ENCODE measurements around the gene SCN4A. TPM values are rescaled to one million over a fixed set of nuclear protein-coding genes. Genes with fewer than 3 reads are reported as not detected.
"Not testable (repeated sequence)": the region's sequence is repeated elsewhere in the genome, so short reads cannot be mapped to it uniquely, and the experiment has no call there.

The SCN4A gene
- polyA plus RNA-seq, 2 of the 4 experiments (the other 2 are of a cell fraction): 0.03 to 0.06 TPM

DNA sequence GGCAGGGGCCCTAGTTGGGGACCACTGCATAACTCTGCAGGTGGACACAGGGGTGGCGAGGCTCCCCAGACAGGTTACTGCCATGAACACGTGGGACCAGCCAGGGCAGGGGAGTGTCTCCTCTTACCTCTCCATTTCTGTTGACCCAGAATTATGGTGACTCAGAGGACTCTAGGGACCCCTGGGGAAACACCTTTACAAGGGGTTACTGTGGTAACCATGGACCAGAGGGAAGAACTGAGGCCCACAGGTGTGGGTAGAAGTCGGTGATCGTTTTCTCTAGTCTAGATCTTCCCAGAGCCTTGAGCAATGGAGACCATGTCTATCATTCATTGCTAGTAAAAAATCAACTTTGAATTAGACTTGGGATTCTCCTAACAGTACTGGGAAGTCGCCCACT lies 51.9 kb downstream of the SCN4A start:
- 59% methylated on average over 5 of the region's 5 CpGs for WGBS (ENCODE audit: missing lambda C conversion rate)
- H3K4me3 ChIP-seq; H3K4me2 ChIP-seq; DNase-seq (ENCODE audit: low read depth in 1 of 2, low spot score in 1 of 2); H3K27ac ChIP-seq; H3K9me3 ChIP-seq; H3K4me1 ChIP-seq; ATAC-seq; FAIRE-seq; POLR2A ChIA-PET: not testable (repeated sequence)
- CTCF ChIA-PET: interaction anchor here (1.1 to 16.7 kb wide), 15 partner anchors 10 to 218 kb away, joined by 3 to 386 read pairs (median 27); partner anchors contain the start of genes CD79B, CSHL1, ERN1 and ICAM2

DNA sequence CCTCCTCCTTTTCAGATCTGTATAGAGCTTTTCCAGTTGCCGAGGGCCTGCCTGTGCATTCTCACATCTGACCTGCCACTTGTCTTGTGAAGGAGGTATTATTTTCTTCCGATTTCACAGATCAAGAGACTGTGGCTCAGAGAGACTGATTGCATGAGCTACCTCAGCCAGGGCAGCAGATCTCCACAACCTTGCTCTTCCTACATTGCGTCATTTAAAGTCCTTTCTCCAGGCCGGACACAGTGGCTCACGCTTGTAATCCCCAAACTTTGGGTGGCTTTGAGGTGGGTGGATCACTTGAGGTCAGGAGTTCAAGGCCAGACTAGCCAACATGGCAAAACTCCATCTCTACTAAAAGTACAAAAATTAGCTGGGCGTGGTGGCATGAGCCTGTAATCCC lies 52.7 kb downstream of the SCN4A start:
- H3K9me3 ChIP-seq, H3K4me1 ChIP-seq, ATAC-seq, H3K4me2 ChIP-seq, FAIRE-seq, H3K27ac ChIP-seq, H3K4me3 ChIP-seq: not testable (repeated sequence)
- ChIA-PET POLR2A (interaction anchor here (1.1 kb wide), 1 partner anchor 30 kb away, joined by 4 read pairs; no protein-coding TSS in a partner anchor), CTCF (interaction anchor here (0.7 to 16.7 kb wide), 50 partner anchors 9 to 509 kb away, joined by 3 to 386 read pairs (median 6); partner anchors contain the start of genes CD79B, CSHL1, ERN1 and ICAM2)
- 76% methylated on average over 6 of the region's 6 CpGs for WGBS (ENCODE audit: missing lambda C conversion rate)
- DNase-seq (ENCODE audit: low read depth in 1 of 2, low spot score in 1 of 2): peak in 1 of 2 experiments; percentile 2

DNA sequence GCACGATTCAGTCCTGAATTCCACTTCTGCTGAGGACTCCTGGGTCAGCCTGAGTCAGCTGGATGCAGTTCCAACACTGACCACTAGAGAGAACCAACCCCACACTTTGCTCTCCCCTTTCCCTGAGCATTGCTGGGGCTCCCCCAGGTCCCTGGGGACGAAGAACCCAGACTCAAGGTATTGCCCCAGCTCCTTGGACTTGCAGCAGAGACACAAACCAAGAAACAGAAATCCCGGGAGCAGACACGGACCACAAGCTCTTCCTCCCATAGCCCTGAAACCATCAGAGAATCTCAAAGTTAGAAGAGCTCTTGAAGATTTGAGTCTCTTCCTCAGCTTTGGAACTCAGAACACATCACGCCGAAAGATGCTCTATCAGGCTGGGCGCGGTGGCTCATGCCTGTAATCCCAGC lies 53.4 kb downstream of the SCN4A start:
- no peaks in the 10 kb centered on the region for H3K9me3 ChIP-seq
- ChIA-PET CTCF (interaction anchor here (0.7 to 16.7 kb wide), 67 partner anchors 8 to 510 kb away, joined by 3 to 386 read pairs (median 5); partner anchors contain the start of genes CD79B, CSHL1, ERN1 and ICAM2), POLR2A (interaction anchor here (0.6 to 1.9 kb wide), 5 partner anchors 31 to 227 kb away, joined by 3 to 10 read pairs (median 4); no protein-coding TSS in a partner anchor)
- ATAC-seq: peak; percentile 83 to 97
- no peak for FAIRE-seq
- H3K27ac ChIP-seq: no peak overlapping the region
- H3K4me2 ChIP-seq: 0 out of 3 replicates have a peak overlapping the region, but pooled peaks have one; percentile 0
- no peak overlapping the region for H3K4me3 ChIP-seq
- DNase-seq (ENCODE audit: low read depth in 1 of 2, low spot score in 1 of 2): peak; percentile 67 to 92
- TF ChIP-seq SMC3 (IDR thresholded peaks at IDR 0.05) (peak; percentile 83), FOSB (CRISPR knock-in tag; IDR thresholded peaks at IDR 0.05) (no peak), HOXB5 (CRISPR knock-in tag; IDR thresholded peaks at IDR 0.05) (no peak), RAD21 (conservative IDR thresholded peaks at IDR 0.05 in 1 of 2, IDR thresholded peaks at IDR 0.05 in 1 of 2) (peak; percentile 91 to 95), MAFK (IDR thresholded peaks at IDR 0.05; ENCODE audit: partially characterized antibody) (peak; percentile 44), EHF (CRISPR knock-in tag; IDR thresholded peaks at IDR 0.05) (no peak), SREBF2 (IDR thresholded peaks at IDR 0.05) (no peak), CBX2 (IDR thresholded peaks at IDR 0.05; ENCODE audit: borderline replicate concordance, low read depth) (no peak), JUN (IDR thresholded peaks at IDR 0.05) (no peak)
- TF ChIP-seq, protein P1, sequence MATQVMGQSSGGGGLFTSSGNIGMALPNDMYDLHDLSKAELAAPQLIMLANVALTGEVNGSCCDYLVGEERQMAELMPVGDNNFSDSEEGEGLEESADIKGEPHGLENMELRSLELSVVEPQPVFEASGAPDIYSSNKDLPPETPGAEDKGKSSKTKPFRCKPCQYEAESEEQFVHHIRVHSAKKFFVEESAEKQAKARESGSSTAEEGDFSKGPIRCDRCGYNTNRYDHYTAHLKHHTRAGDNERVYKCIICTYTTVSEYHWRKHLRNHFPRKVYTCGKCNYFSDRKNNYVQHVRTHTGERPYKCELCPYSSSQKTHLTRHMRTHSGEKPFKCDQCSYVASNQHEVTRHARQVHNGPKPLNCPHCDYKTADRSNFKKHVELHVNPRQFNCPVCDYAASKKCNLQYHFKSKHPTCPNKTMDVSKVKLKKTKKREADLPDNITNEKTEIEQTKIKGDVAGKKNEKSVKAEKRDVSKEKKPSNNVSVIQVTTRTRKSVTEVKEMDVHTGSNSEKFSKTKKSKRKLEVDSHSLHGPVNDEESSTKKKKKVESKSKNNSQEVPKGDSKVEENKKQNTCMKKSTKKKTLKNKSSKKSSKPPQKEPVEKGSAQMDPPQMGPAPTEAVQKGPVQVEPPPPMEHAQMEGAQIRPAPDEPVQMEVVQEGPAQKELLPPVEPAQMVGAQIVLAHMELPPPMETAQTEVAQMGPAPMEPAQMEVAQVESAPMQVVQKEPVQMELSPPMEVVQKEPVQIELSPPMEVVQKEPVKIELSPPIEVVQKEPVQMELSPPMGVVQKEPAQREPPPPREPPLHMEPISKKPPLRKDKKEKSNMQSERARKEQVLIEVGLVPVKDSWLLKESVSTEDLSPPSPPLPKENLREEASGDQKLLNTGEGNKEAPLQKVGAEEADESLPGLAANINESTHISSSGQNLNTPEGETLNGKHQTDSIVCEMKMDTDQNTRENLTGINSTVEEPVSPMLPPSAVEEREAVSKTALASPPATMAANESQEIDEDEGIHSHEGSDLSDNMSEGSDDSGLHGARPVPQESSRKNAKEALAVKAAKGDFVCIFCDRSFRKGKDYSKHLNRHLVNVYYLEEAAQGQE (IDR thresholded peaks at IDR 0.05): no peak
- TF ChIP-seq, protein P2, sequence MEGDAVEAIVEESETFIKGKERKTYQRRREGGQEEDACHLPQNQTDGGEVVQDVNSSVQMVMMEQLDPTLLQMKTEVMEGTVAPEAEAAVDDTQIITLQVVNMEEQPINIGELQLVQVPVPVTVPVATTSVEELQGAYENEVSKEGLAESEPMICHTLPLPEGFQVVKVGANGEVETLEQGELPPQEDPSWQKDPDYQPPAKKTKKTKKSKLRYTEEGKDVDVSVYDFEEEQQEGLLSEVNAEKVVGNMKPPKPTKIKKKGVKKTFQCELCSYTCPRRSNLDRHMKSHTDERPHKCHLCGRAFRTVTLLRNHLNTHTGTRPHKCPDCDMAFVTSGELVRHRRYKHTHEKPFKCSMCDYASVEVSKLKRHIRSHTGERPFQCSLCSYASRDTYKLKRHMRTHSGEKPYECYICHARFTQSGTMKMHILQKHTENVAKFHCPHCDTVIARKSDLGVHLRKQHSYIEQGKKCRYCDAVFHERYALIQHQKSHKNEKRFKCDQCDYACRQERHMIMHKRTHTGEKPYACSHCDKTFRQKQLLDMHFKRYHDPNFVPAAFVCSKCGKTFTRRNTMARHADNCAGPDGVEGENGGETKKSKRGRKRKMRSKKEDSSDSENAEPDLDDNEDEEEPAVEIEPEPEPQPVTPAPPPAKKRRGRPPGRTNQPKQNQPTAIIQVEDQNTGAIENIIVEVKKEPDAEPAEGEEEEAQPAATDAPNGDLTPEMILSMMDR (IDR thresholded peaks at IDR 0.05): peak; percentile 90
- no peaks in the 10 kb centered on the region; the same call in 2 of the 3 replicates for H3K4me1 ChIP-seq
- WGBS (ENCODE audit: missing lambda C conversion rate): 24% methylated on average over 8 of the region's 8 CpGs

DNA sequence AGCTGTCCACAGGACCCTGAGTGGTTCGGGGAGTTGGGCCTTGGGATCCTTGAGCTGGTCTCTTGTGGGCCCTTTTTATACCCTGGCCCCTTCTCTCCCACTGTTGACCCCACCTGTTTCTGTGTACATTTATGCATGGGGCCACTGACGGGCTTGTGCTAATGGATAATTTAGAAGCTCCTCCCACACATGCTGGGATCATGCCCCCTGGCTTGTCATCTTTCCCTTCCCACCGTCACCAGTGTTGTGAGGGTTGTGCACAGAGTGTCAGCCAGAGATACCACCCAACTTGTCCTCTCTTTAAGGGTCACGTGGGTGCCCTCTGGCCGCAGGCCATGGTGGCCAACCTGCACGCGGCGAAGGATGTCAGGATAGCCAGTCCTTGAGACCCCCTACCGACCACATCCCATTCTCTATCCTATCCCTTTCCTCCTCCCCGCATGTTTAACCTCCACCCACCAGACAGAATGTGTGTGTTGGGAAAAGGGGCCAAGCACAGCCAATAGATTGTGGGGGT lies 53.9 kb downstream of the SCN4A start, which contains the start of gene GH1:
GH1 (minus strand) TSS at position 51 of the 517 bp plus-strand sequence. CDS start 63 bp downstream, outside the sequence.
- ChIA-PET CTCF (interaction anchor here (0.7 to 16.7 kb wide), 65 partner anchors 8 to 511 kb away, joined by 3 to 386 read pairs (median 5); partner anchors contain the start of genes CD79B, CSHL1, ERN1 and GH2), POLR2A (interaction anchor here (0.6 to 1.9 kb wide), 5 partner anchors 32 to 227 kb away, joined by 3 to 10 read pairs (median 4); no protein-coding TSS in a partner anchor)
- H3K4me3 ChIP-seq; H3K27ac ChIP-seq; DNase-seq (ENCODE audit: low read depth in 1 of 2, low spot score in 1 of 2); H3K4me1 ChIP-seq; FAIRE-seq; ATAC-seq; H3K9me3 ChIP-seq: not testable (repeated sequence)
- H3K4me2 ChIP-seq: 0 out of 3 replicates have a peak within 1 kb of the TSS, but pooled peaks have one; percentile 0
- 48% methylated on average over 10 of the region's 10 CpGs for WGBS (ENCODE audit: missing lambda C conversion rate)
